Esophagus squamous epithelium (tissue), 4 donors: ENCODE results near the gene PRKCA.

ENCODE experiments used
- CTCF ChIP-seq, 6 experiments: fragments of 450-650 bp in 4 of 6; fragments of 200-600 bp in 2 of 6; sonication (generic) in 2 of 6; IDR thresholded peaks; one replicate each; pipeline ENCODE4 v1.5.1; 2016 to 2019; ENCODE audit warnings: antibody characterized with exemption in 6 of 6, mild to moderate bottlenecking in 4 of 6, moderate library complexity in 4 of 6
- POLR2A ChIP-seq, 4 donors: fragments of 450-650 bp; IDR thresholded peaks; one replicate each; pipeline ENCODE4 v1.6.1; 2017; ENCODE audit warnings: antibody characterized with exemption in 4 of 4, mild to moderate bottlenecking in 4 of 4, moderate library complexity in 3 of 4

- TF ChIP-seq POLR2A (IDR thresholded peaks at IDR 0.05), result no peak
- TF ChIP-seq CTCF (IDR thresholded peaks at IDR 0.05), result no peak
Measured at GRCh38 chr17:66713533-66714042, 411.2 kb downstream of the PRKCA start.
